Left lung (tissue), 10 donors: Measurements from ENCODE around the gene OGA. TPM values are rescaled to one million over a fixed set of nuclear protein-coding genes. Genes with fewer than 3 reads are reported as not detected.

Experiments
- ATAC-seq: fragments of 200-7000 bp; cut with Tn5 transposase; one replicate; pipeline ENCODE4 v1.9.1; 2020; ENCODE audit warnings: moderate library complexity
- DNase-seq, 4 donors: peaks; one replicate each; pipeline ENCODE4 v3.0.0-alpha.2; 2013 to 2020
- H3K27ac ChIP-seq, 2 donors: fragments of 200-600 bp; sonication (generic) in 1 of 2; one replicate each; pipeline versions ENCODE4 v1.5.0 to v1.8.0; 2020 to 2021
- H3K27me3 ChIP-seq, 2 donors: fragments of 200-600 bp; sonication (generic) in 1 of 2; one replicate each; pipeline versions ENCODE4 v1.5.0 to v1.8.0; 2020 to 2021
- H3K36me3 ChIP-seq, 2 donors: fragments of 200-600 bp; sonication (generic) in 1 of 2; one replicate each; pipeline versions ENCODE4 v1.5.0 to v1.8.0; 2020 to 2021
- H3K4me1 ChIP-seq, 2 donors: fragments of 200-600 bp; one replicate each; pipeline ENCODE4 v1.8.0; 2021
- H3K4me3 ChIP-seq, 2 donors: fragments of 200-600 bp; sonication (generic) in 1 of 2; one replicate each; pipeline versions ENCODE4 v1.5.0 to v1.8.0; 2020 to 2021; ENCODE audit warnings: mild to moderate bottlenecking in 1 of 2
- H3K9me3 ChIP-seq, 2 donors: fragments of 200-600 bp; sonication (generic) in 1 of 2; one replicate each; pipeline versions ENCODE4 v1.5.0 to v1.8.0; 2020 to 2021
- intact Hi-C, 2 donors: fragments of 100-400 bp; cut with DNase I; formaldehyde crosslinking; loops; one replicate each; pipeline versions ENCODE4 v1.11.2 to v1.14.2; 2022
- polyA plus RNA-seq, 6 donors: library from polyadenylated mRNA; unstranded; fragments of 120-200 nt; gene quantifications; one replicate each; pipeline ENCODE4 v1.2.1, GENCODE V29; 2013; ENCODE audit not compliant: insufficient read length in 6 of 6
- total RNA-seq, 2 donors: library from RNA; stranded (reverse); fragmentation: NEBNext Ultra II Directional; extraction: Animal tissue kit (Norgen Biotek cat#: 25700); gene quantifications; one replicate each; pipeline ENCODE4 v1.2.1, GENCODE V29; 2021
- TF ChIP-seq, protein P1 (sequence below), 2 donors: fragments of 200-600 bp; sonication (generic) in 1 of 2; IDR thresholded peaks; one replicate each; pipeline versions ENCODE4 v1.5.0 to v1.8.0; 2021; ENCODE audit warnings: antibody characterized with exemption in 2 of 2
- donor health status: DM: no; HTN: yes; CAD: no.
- donor health status: DM: no; HTN: no; CAD: no.

The OGA gene
- total and polyA plus RNA-seq, 8 donors, result 72.6 to 288 (median 232) TPM

DNA sequence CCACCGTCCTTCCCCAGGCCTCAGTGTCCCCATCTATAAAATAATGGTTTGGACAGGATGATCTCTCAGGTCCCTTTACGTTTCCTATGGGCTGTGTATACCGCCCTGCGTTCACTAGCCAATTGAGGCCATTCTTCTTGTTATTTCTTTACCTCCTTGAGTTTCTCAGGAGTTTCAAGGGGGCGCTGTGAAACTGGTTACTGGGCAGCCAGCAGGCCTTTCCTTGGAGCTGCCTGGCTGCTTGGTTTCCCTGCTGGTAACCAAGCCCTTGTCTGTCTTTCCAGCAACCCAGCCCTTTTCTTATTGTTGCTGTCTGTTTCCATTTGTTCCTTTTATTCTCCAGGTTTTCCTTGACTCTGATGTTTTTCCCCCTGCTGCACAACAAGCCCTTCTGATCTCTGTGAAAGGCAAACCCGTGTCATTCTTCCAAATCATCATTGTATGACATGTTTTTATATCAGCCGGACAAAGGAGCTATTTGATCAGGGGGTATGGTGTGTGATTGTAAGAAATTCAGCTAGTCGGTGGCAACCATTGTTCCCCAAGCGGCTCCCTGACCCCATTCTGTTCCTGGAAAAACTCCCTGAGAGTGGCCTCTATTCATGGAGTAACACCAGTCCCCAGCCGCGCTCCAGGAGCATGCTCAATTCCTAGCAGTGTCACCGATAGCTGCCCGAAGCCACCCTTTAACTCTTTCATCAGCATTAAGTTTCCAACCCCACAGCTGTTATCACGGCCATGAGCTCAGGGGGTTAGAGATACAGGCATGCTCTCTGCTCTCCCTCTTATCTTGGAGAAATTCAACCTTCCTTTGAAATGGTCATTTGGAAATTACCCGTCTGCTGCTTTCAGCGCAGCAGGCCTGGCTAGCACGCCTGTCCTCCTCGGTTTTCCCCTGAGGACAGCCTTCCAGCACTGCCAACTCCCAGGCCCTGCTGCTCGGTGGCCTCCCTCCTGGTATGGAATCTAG is 68.9 kb downstream of the OGA start:
- TF ChIP-seq, protein P1, sequence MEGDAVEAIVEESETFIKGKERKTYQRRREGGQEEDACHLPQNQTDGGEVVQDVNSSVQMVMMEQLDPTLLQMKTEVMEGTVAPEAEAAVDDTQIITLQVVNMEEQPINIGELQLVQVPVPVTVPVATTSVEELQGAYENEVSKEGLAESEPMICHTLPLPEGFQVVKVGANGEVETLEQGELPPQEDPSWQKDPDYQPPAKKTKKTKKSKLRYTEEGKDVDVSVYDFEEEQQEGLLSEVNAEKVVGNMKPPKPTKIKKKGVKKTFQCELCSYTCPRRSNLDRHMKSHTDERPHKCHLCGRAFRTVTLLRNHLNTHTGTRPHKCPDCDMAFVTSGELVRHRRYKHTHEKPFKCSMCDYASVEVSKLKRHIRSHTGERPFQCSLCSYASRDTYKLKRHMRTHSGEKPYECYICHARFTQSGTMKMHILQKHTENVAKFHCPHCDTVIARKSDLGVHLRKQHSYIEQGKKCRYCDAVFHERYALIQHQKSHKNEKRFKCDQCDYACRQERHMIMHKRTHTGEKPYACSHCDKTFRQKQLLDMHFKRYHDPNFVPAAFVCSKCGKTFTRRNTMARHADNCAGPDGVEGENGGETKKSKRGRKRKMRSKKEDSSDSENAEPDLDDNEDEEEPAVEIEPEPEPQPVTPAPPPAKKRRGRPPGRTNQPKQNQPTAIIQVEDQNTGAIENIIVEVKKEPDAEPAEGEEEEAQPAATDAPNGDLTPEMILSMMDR (IDR thresholded peaks at IDR 0.05), result no peak
- peaks cover 0 to 13% of the 10 kb centered on the region in 2 donors for H3K27me3 ChIP-seq
- no peaks in the 10 kb centered on the region for H3K36me3 ChIP-seq
- no peaks in the 10 kb centered on the region for H3K4me1 ChIP-seq
- DNase-seq (no peak), ATAC-seq (no peak)
- no peak overlapping the region for H3K4me3 ChIP-seq
- H3K27ac ChIP-seq, result no peak overlapping the region
- intact Hi-C loops, result no loop called here
- no peaks in the 10 kb centered on the region for H3K9me3 ChIP-seq

DNA sequence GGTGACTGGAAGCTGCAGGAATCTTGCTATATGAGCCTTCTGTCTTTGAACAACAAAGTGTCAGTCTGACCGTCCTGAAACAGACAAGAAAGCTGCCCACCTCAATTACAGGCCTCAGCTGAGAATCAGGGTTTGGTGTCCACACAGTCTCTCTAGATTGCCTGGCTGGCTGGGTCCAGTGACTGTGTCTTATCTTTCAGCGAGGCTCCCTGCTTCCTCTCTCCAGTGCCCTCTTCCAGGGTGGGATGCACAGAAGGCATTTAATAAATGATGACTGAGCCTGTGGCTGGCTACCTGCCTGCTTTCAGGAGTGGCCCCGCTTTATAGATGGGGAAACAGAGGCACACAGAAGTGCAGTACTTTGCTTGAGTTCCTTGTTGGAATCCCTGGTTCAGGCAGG is 69.7 kb downstream of the OGA start:
- intact Hi-C loops, result no loop called here
- H3K27ac ChIP-seq, result no peak overlapping the region
- no peaks in the 10 kb centered on the region for H3K4me1 ChIP-seq
- ATAC-seq, result no peak
- TF ChIP-seq, protein P1 (IDR thresholded peaks at IDR 0.05), result no peak
- no peaks in the 10 kb centered on the region for H3K36me3 ChIP-seq
- no peak for DNase-seq
- no peak overlapping the region for H3K4me3 ChIP-seq
- H3K9me3 ChIP-seq, result no peaks in the 10 kb centered on the region
- peaks cover 0 to 8% of the 10 kb centered on the region in 2 donors for H3K27me3 ChIP-seq

- intact Hi-C loops, result no loop called here
- H3K27me3 ChIP-seq, result peaks cover 0 to 10% of the 10 kb centered on the region in 2 donors
- H3K27ac ChIP-seq, result no peak overlapping the region
- H3K4me1 ChIP-seq, result no peaks in the 10 kb centered on the region
- no peak for DNase-seq
- H3K9me3 ChIP-seq, result no peaks in the 10 kb centered on the region
- TF ChIP-seq, protein P1 (IDR thresholded peaks at IDR 0.05), result no peak
- ATAC-seq, result peak; percentile 82
- no peaks in the 10 kb centered on the region for H3K36me3 ChIP-seq
- H3K4me3 ChIP-seq, result no peak overlapping the region
Measured at GRCh38 chr10:101745074-101745696, 73.1 kb downstream of the OGA start.

GRCh38 chr10:101744267-101744666 is 74.0 kb downstream of the OGA start:
- ATAC-seq (no peak), DNase-seq (no peak)
- Histone ChIP-seq H3K27me3 (peaks cover 0 to 20% of the 10 kb centered on the region in 2 donors), H3K36me3 (no peaks in the 10 kb centered on the region), H3K27ac (no peak overlapping the region), H3K9me3 (no peaks in the 10 kb centered on the region), H3K4me1 (no peaks in the 10 kb centered on the region), H3K4me3 (no peak overlapping the region)
- intact Hi-C loops, result no loop called here
- TF ChIP-seq, protein P1 (IDR thresholded peaks at IDR 0.05), result no peak

GRCh38 chr10:101741938-101742337 is 76.3 kb downstream of the OGA start:
- no peak for ATAC-seq
- peaks cover 0 to 23% of the 10 kb centered on the region in 2 donors for H3K27me3 ChIP-seq
- H3K4me3 ChIP-seq, result no peak overlapping the region
- intact Hi-C loops, result no loop called here
- no peak for DNase-seq
- TF ChIP-seq, protein P1 (IDR thresholded peaks at IDR 0.05), result no peak
- no peak overlapping the region for H3K27ac ChIP-seq
- H3K36me3 ChIP-seq, result no peaks in the 10 kb centered on the region
- no peaks in the 10 kb centered on the region for H3K4me1 ChIP-seq
- no peaks in the 10 kb centered on the region for H3K9me3 ChIP-seq
